RPMI7951 (cell line): ENCODE results near the gene SPATA21. TPM values are rescaled to one million over a fixed set of nuclear protein-coding genes. Genes with fewer than 3 reads are reported as not detected.

Experiments used
- total RNA-seq: library from RNA; depleted of rRNA; stranded (reverse); fragments of >200 nt; shearing (Covaris generic); gene quantifications from 2 replicates; pipeline ENCODE4 v1.2.3, GENCODE V29; 2014; rRNA removed

The SPATA21 gene
- total RNA-seq, 1 experiment from 2014 or later = not detected

Other genes starting within 250 kb of the SPATA21 start
- gene ARHGEF19, start 224.8 kb downstream of the SPATA21 start, total RNA-seq = 8.3 and 10.7 TPM in 2 replicates
- gene CPLANE2, start 200.2 kb downstream of the SPATA21 start, total RNA-seq = 2.4 and 6.5 TPM in 2 replicates
- 14.6 and 21.3 TPM in 2 replicates for gene FBXO42, start 84.9 kb downstream of the SPATA21 start, total RNA-seq
- 77.1 and 91.3 TPM in 2 replicates for gene SZRD1, start 70.2 kb downstream of the SPATA21 start, total RNA-seq
- gene NECAP2, start 3.3 kb upstream of the SPATA21 start, total RNA-seq = 88.9 and 102 TPM in 2 replicates
- gene RNU1-1, start 76.9 kb upstream of the SPATA21 start, total RNA-seq = under 0.01 TPM in 1 of 2 replicates, not detected in the other
- gene NBPF1, start 176.1 kb upstream of the SPATA21 start, total RNA-seq = 13.4 and 18.9 TPM in 2 replicates
- gene RNU1-3, start 229.5 kb upstream of the SPATA21 start, total RNA-seq = under 0.01 TPM in 1 of 2 replicates, not detected in the other